Endothelial cell of umbilical vein (primary cell): ENCODE measurements around the gene FBXO45. TPM values are rescaled to one million over a fixed set of nuclear protein-coding genes. Genes with fewer than 3 reads are reported as not detected.

Source experiments
- BruUV-seq: library from RNA; stranded (reverse); fragments of 400-500 nt; replicated peaks from 2 replicates; lab custom pipeline; 2021; lab: Mats Ljungman, UMichigan
- CTCF ChIA-PET: fragments of 300-600, 350-600 bp; sonication (Branson Sonifier 250); formaldehyde crosslinking; loops from one replicate; lab custom pipeline; 2021; ENCODE audit warnings: antibody characterized with exemption, inconsistent platforms; lab: Charles Lee
- POLR2A ChIA-PET: fragments of 300-600, 350-600 bp; sonication (Branson Sonifier 250); formaldehyde crosslinking; loops from one replicate; lab custom pipeline; 2021; ENCODE audit warnings: antibody characterized with exemption, inconsistent platforms; lab: Charles Lee
- DNase-seq: peaks from one replicate; pipeline ENCODE4 v3.0.0-alpha.2; 2011; ENCODE audit warnings: low read depth, low spot score
- FAIRE-seq: peaks from 2 replicates; lab custom pipeline; 2011; peaks lifted over from hg19 to GRCh38; lab: Jason Lieb, UNC
- H2AFZ ChIP-seq: 2 replicates; pipeline ENCODE4 v1.6.0; 2012; ENCODE audit warnings: low read depth, low read length, control low read depth, inconsistent platforms
- H3K27ac ChIP-seq: 2 replicates; pipeline ENCODE4 v1.5.1; 2011; ENCODE audit warnings: low read depth, mild to moderate bottlenecking, control low read depth, low read length, moderate library complexity; ENCODE audit not compliant: insufficient read depth
- H3K27me3 ChIP-seq, 2 experiments: 2 replicates each; pipeline versions ENCODE4 v1.6.0 to v1.6.1; 2011; ENCODE audit warnings: low read length in 2 of 2, mixed read lengths in 1 of 2; ENCODE audit not compliant: control insufficient read depth in 2 of 2, insufficient read depth in 2 of 2
- H3K36me3 ChIP-seq, 2 experiments: 2 replicates in 1 of 2; 3 replicates in 1 of 2; pipeline ENCODE4 v1.5.1; 2011; ENCODE audit warnings: low read length in 2 of 2, mild to moderate bottlenecking in 1 of 2, moderate library complexity in 1 of 2; ENCODE audit not compliant: control insufficient read depth in 2 of 2, insufficient read depth in 2 of 2; ENCODE audit errors: extremely low read depth in 1 of 2
- H3K4me1 ChIP-seq: 3 replicates; pipeline ENCODE4 v1.5.1; 2011; ENCODE audit warnings: mild to moderate bottlenecking, low read length; ENCODE audit not compliant: control insufficient read depth, insufficient read depth; ENCODE audit errors: extremely low read depth
- H3K4me2 ChIP-seq: 2 replicates; pipeline ENCODE4 v1.6.1; 2011; ENCODE audit warnings: low read length, control low read depth, mixed read lengths; ENCODE audit not compliant: insufficient read depth
- H3K4me3 ChIP-seq, 3 experiments: fragments of 200-600 bp in 1 of 3; sonication (generic), shearing (Covaris generic) in 1 of 3; replicated peaks in 1 of 3; 2 replicates each; pipeline ENCODE4 v1.5.1; 2011 to 2016; ENCODE audit warnings: control low read depth in 3 of 3, low read length in 3 of 3, mild to moderate bottlenecking in 2 of 3, inconsistent platforms in 1 of 3, low read depth in 1 of 3, moderate library complexity in 1 of 3; ENCODE audit not compliant: insufficient read depth in 1 of 3
- H3K79me2 ChIP-seq: 2 replicates; pipeline ENCODE4 v1.6.0; 2012; ENCODE audit warnings: low read length, inconsistent platforms; ENCODE audit not compliant: control insufficient read depth, insufficient read depth
- H3K9ac ChIP-seq: replicated peaks from 2 replicates; pipeline ENCODE3; 2011; ENCODE audit warnings: low read length, control low read depth; ENCODE audit not compliant: insufficient read depth; ENCODE audit errors: extremely low read depth
- H3K9me1 ChIP-seq: replicated peaks from 3 replicates; pipeline ENCODE4 v1.6.0; 2011; ENCODE audit warnings: mild to moderate bottlenecking, low read length; ENCODE audit not compliant: control insufficient read depth, insufficient read depth; ENCODE audit errors: extremely low read depth
- H3K9me3 ChIP-seq: replicated peaks from 2 replicates; pipeline ENCODE4 v1.5.1; 2012; ENCODE audit warnings: low read length, inconsistent platforms; ENCODE audit not compliant: control insufficient read depth, insufficient read depth
- H4K20me1 ChIP-seq: replicated peaks from 2 replicates; pipeline ENCODE3; 2011; ENCODE audit warnings: mild to moderate bottlenecking, low read length; ENCODE audit not compliant: control insufficient read depth, insufficient read depth; ENCODE audit errors: extremely low read depth
- CTCF ChIP-seq, 2 donors: IDR thresholded peaks; 1 replicate in 1 of 2; 2 replicates in 1 of 2; pipeline ENCODE4 v1.5.1; 2011; ENCODE audit warnings: low read length in 2 of 2, mild to moderate bottlenecking in 2 of 2, moderate library complexity in 2 of 2, control low read depth in 1 of 2, inconsistent platforms in 1 of 2, low read depth in 1 of 2; ENCODE audit not compliant: insufficient read depth in 1 of 2; ENCODE audit errors: extremely low read depth in 1 of 2
- EZH2 ChIP-seq: IDR thresholded peaks from 2 replicates; pipeline ENCODE4 v1.6.1; 2012; ENCODE audit warnings: borderline replicate concordance, low read depth, mild to moderate bottlenecking, moderate library complexity, low read length, inconsistent platforms; ENCODE audit not compliant: severe bottlenecking
- FOS ChIP-seq: IDR thresholded peaks from 2 replicates; pipeline ENCODE4 v1.6.1; 2011; ENCODE audit warnings: mild to moderate bottlenecking, low read length, moderate library complexity, borderline replicate concordance; ENCODE audit not compliant: insufficient read depth
- GATA2 ChIP-seq: IDR thresholded peaks from 2 replicates; pipeline ENCODE4 v1.7.0; 2011; ENCODE audit warnings: low read depth, mild to moderate bottlenecking, moderate library complexity, mixed read lengths, low read length; ENCODE audit not compliant: insufficient read length, insufficient read depth
- JUN ChIP-seq: IDR thresholded peaks from 2 replicates; pipeline ENCODE4 v1.6.1; 2011; ENCODE audit warnings: borderline replicate concordance, low read depth; ENCODE audit not compliant: insufficient read length, insufficient read depth
- MAX ChIP-seq: IDR thresholded peaks from 2 replicates; pipeline ENCODE4 v1.6.1; 2011; ENCODE audit not compliant: insufficient read depth, insufficient read length
- MYC ChIP-seq: IDR thresholded peaks from one replicate; pipeline ENCODE4 v1.6.1; 2011; ENCODE audit warnings: mild to moderate bottlenecking, low read depth, low read length
- POLR2A ChIP-seq: IDR thresholded peaks from 2 replicates; pipeline ENCODE4 v1.6.1; 2012; ENCODE audit warnings: low read depth, mild to moderate bottlenecking, control low read depth, low read length
- POLR2AphosphoS5 ChIP-seq: IDR thresholded peaks from 2 replicates; pipeline ENCODE4 v1.6.1; 2012; ENCODE audit warnings: low read depth, mild to moderate bottlenecking, control low read depth, low read length, moderate library complexity; ENCODE audit not compliant: insufficient read depth
- dilution Hi-C: fragments of 300-500 bp; cut with MboI; formaldehyde crosslinking; loops from one replicate; pipeline ENCODE4 v1.15.0; 2019; ENCODE audit warnings: low sequenced_read_pairs; ENCODE audit not compliant: extremely low pct_ligation_motif_present
- intact Hi-C: fragments of 100-400 bp; cut with micrococcal nuclease; formaldehyde crosslinking; loops from one replicate; pipeline ENCODE4 v1.10.0; 2022
- polyA plus RNA-seq, 4 experiments: library from polyadenylated mRNA; depleted of rRNA in 3 of 4; stranded (reverse) in 3 of 4; unstranded in 1 of 4; fragments of >200 nt; gene quantifications; 2 replicates each; pipeline versions ENCODE4 v1.2.1 to v1.2.3, GENCODE V29; 2011 to 2012; ENCODE audit warnings: missing spikeins in 1 of 4
- total RNA-seq: library from RNA; stranded (reverse); gene quantifications from 2 replicates; pipeline ENCODE4 v1.2.3, GENCODE V29; 2021

FBXO45 gene
- total and polyA plus RNA-seq, 2 donors (not counting 3 experiments of a cell fraction or from before 2014, with no cell fraction given), result 3.5 to 12.4 TPM

- Histone ChIP-seq H4K20me1 (no peaks in the 10 kb centered on the region), H3K27me3 (no peaks in the 10 kb centered on the region), H3K9ac (no peak overlapping the region), H3K9me3 (no peaks in the 10 kb centered on the region), H3K9me1 (no peaks in the 10 kb centered on the region), H3K27ac (no peak overlapping the region), H2AFZ (no peak overlapping the region), H3K4me1 (peaks cover 4% of the 10 kb centered on the region), H3K4me3 (no peak overlapping the region), H3K4me2 (no peak overlapping the region), H3K36me3 (no peaks in the 10 kb centered on the region), H3K79me2 (no peaks in the 10 kb centered on the region)
- ChIA-PET POLR2A (no interaction called here), CTCF (interaction anchor here (0.7 to 5.7 kb wide), 14 partner anchors 31 to 445 kb away, joined by 3 to 75 read pairs (median 4); partner anchors contain the start of genes FBXO45 and WDR53)
- intact Hi-C loops, result loop anchor here (5.0 to 10.0 kb wide), 2 partner anchors 443 to 630 kb away; partner anchors contain the start of gene PIGZ
- FAIRE-seq (peak; percentile 52), DNase-seq (peak; percentile 39)
- BruUV-seq, result no TSS peak
- no peak for TF ChIP-seq POLR2A
- no peak for TF ChIP-seq EZH2
- no peak for TF ChIP-seq MAX
- peak; percentile 18 to 37 for TF ChIP-seq CTCF (IDR thresholded peaks at IDR 0.05; ENCODE audit: extremely low read depth in 1 of 2, insufficient read depth in 1 of 2, low read depth in 1 of 2, low read length in 2 of 2)
- TF ChIP-seq FOS, result no peak
- no peak for TF ChIP-seq GATA2
- TF ChIP-seq JUN, result no peak
- TF ChIP-seq POLR2AphosphoS5, result no peak
- TF ChIP-seq MYC, result no peak
- dilution Hi-C loops, result no loop called here
Observed at GRCh38 chr3:196524527-196524926, 43.9 kb upstream of the FBXO45 start.
